Measurements from ENCODE around the gene SEPTIN5. TPM values are rescaled to one million over a fixed set of nuclear protein-coding genes. Genes with fewer than 3 reads are reported as not detected.

The SEPTIN5 gene
- total and polyA plus RNA-seq, 2 donors = 10.1 to 22.2 TPM

DNA sequence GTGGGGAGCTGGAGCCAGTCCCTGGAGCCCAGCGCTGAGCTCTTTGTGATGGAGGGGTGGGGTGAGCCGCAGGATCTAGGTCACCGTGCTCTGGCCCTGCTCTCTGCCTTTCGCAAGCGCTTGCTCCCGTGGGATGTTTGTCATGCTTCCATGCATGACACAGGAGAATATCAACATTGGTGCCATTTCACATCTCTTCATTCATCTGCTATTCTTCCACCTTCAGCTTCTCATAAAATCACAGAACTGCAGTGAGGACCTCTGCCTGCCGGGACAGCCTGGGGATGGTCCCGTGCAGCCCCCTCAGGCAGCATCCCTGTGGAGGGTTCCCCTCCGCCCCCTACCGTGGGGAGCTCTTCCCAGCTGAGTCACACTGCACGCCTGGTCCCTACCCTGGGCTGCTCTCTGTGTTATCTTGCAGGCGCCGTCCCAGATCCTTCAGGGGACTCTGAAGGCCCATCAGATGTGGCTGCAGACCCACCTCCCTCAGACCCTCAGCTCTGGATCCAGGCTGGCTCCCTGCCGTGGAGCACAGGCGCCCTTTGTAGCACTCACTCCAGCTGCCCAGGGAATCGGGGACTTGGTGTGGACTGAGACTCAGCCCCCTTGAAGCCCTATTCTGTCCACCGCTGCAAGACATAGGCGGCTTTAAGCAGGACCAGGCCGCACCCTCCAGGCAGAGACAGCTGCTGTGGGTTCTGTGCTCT, 5.1 kb upstream of the SEPTIN5 start:
- 89% methylated on average over 19 of the region's 19 CpGs for WGBS
- no peak for DNase-seq (ENCODE audit: low read depth in 6 of 9, low spot score in 9 of 9)

DNA sequence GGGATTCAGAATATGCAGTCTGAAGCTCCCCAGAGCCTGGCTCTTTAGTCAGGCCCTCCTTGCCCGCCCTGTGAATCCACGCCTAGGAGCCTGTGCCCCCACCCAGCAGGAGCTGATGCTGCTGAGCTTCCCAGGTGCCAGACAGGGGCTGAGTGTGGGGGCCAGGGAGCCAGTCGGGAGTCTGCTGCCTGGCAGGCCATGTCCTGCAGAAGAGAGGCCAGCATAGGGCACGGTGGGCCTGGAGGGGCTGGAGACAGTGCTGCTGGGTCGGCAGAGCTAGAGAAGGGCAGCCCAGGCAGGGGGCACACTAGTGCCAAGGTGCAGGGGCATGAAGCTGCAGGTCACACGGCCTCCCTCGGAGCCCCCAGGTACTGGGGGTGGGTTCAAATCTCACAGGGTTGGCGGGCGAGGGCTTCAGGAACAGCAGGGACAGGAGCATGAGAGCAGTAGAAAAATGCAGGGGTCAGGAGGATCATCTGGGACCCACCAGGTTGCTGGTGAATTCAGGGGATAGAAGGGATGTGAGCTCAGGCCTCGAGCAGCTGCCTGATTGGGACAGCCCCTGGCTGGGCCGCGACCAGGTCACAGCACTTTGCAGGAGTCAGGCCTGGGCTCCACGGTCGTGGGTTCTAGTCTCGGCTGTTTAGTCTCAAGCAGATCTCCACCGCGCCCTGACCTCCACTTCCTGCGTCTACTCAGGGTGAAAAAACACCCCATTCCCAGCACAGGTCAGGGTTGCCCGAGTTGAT, 4.1 kb upstream of the SEPTIN5 start:
- DNase-seq (ENCODE audit: low read depth in 6 of 9, low spot score in 9 of 9) = no peak
- H3K4me3 ChIP-seq (ENCODE audit: low read length in 2 of 2) = no peak overlapping the region
- no peaks in the 10 kb centered on the region for H3K36me3 ChIP-seq (ENCODE audit: control insufficient read depth in 2 of 2, insufficient read depth in 2 of 2, low read length in 1 of 2)
- WGBS = 93% methylated on average over 19 of the region's 19 CpGs
- peaks cover 27 to 76% of the 10 kb centered on the region in 2 donors for H3K27me3 ChIP-seq (ENCODE audit: control insufficient read depth in 2 of 2, insufficient read depth in 1 of 2, low read length in 1 of 2)
- H3K9me3 ChIP-seq (ENCODE audit: control insufficient read depth in 2 of 2, insufficient read depth in 1 of 2, low read length in 1 of 2) = no peaks in the 10 kb centered on the region
- H3K27ac ChIP-seq (ENCODE audit: low read depth in 1 of 2, low read length in 1 of 2) = no peak overlapping the region
- H3K4me1 ChIP-seq (ENCODE audit: control insufficient read depth in 2 of 2, insufficient read depth in 2 of 2, low read length in 2 of 2) = peaks cover 0 to 5% of the 10 kb centered on the region in 2 donors

More for the DNA sequence above, 5.1 kb upstream of the SEPTIN5 start:
- Histone ChIP-seq H3K4me3 (ENCODE audit: low read length in 2 of 2) (no peak overlapping the region), H3K27ac (ENCODE audit: low read depth in 1 of 2, low read length in 1 of 2) (no peak overlapping the region), H3K36me3 (ENCODE audit: control insufficient read depth in 2 of 2, insufficient read depth in 2 of 2, low read length in 1 of 2) (no peaks in the 10 kb centered on the region), H3K27me3 (ENCODE audit: control insufficient read depth in 2 of 2, insufficient read depth in 1 of 2, low read length in 1 of 2) (peaks cover 19 to 71% of the 10 kb centered on the region in 2 donors), H3K4me1 (ENCODE audit: control insufficient read depth in 2 of 2, insufficient read depth in 2 of 2, low read length in 2 of 2) (no peaks in the 10 kb centered on the region), H3K9me3 (ENCODE audit: control insufficient read depth in 2 of 2, insufficient read depth in 1 of 2, low read length in 1 of 2) (no peaks in the 10 kb centered on the region)

DNA sequence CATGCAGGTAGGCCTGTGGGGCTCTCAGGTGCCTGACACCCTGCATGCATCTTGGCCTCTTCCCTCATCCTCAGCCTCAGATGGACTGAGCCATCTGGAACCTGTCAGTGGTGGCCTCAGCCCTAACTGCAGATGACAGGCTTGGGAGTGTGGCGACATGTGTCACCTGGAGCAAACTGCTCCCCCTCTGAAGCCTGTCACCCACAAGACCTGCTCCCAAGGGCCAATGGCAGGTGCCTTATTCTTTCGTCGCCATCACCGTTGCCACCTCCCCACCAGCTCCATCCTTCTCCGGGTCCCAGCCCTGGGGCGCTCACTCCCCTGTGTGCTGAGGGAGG, 3.6 kb upstream of the SEPTIN5 start:
- Histone ChIP-seq H3K4me1 (ENCODE audit: control insufficient read depth in 2 of 2, insufficient read depth in 2 of 2, low read length in 2 of 2) (peaks cover 0 to 5% of the 10 kb centered on the region in 2 donors), H3K27ac (ENCODE audit: low read depth in 1 of 2, low read length in 1 of 2) (no peak overlapping the region), H3K27me3 (ENCODE audit: control insufficient read depth in 2 of 2, insufficient read depth in 1 of 2, low read length in 1 of 2) (peaks cover 32 to 76% of the 10 kb centered on the region in 2 donors), H3K36me3 (ENCODE audit: control insufficient read depth in 2 of 2, insufficient read depth in 2 of 2, low read length in 1 of 2) (no peaks in the 10 kb centered on the region), H3K9me3 (ENCODE audit: control insufficient read depth in 2 of 2, insufficient read depth in 1 of 2, low read length in 1 of 2) (no peaks in the 10 kb centered on the region), H3K4me3 (ENCODE audit: low read length in 2 of 2) (no peak overlapping the region)
- DNase-seq (ENCODE audit: low read depth in 6 of 9, low spot score in 9 of 9) = no peak
- WGBS = 98% methylated on average over 6 of the region's 6 CpGs

DNA sequence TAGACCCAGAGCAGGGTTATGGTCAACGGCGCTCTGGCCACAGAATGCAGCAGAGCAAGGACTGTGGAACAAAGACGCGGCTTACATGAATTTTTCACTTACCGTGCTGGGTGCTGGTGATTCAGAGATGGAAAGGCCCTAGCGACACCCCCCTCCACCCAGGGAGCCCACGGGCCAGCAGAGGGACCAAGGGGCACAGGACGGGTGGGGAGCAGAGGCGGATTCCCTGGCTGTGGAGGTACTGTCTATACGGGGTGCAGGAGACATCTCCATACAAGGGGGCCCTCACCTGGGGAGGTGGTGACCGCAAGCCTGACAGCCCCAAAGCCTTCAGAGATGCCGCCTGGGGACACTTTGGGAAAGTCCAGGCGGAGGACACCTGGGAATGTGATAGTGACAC, 1.1 kb upstream of the SEPTIN5 start:
- H3K4me1 ChIP-seq (ENCODE audit: control insufficient read depth in 2 of 2, insufficient read depth in 2 of 2, low read length in 2 of 2) = peaks cover 3 to 10% of the 10 kb centered on the region in 2 donors
- no peaks in the 10 kb centered on the region for H3K36me3 ChIP-seq (ENCODE audit: control insufficient read depth in 2 of 2, insufficient read depth in 2 of 2, low read length in 1 of 2)
- H3K4me3 ChIP-seq (ENCODE audit: low read length in 2 of 2) = no peak overlapping the region
- H3K27ac ChIP-seq (ENCODE audit: low read depth in 1 of 2, low read length in 1 of 2) = no peak overlapping the region
- H3K9me3 ChIP-seq (ENCODE audit: control insufficient read depth in 2 of 2, insufficient read depth in 1 of 2, low read length in 1 of 2) = peaks cover 0 to 6% of the 10 kb centered on the region in 2 donors
- H3K27me3 ChIP-seq (ENCODE audit: control insufficient read depth in 2 of 2, insufficient read depth in 1 of 2, low read length in 1 of 2) = peaks cover 53 to 90% of the 10 kb centered on the region in 2 donors
- no peak for DNase-seq (ENCODE audit: low read depth in 6 of 9, low spot score in 9 of 9)
- WGBS = 96% methylated on average over 13 of the region's 13 CpGs

GRCh38 chr22:19713650-19714311, 522 bp upstream of the SEPTIN5 start:
- Histone ChIP-seq H3K4me1 (ENCODE audit: control insufficient read depth in 2 of 2, insufficient read depth in 2 of 2, low read length in 2 of 2) (peaks cover 4 to 12% of the 10 kb centered on the region in 2 donors), H3K27me3 (ENCODE audit: control insufficient read depth in 2 of 2, insufficient read depth in 1 of 2, low read length in 1 of 2) (peaks cover 57 to 90% of the 10 kb centered on the region in 2 donors), H3K27ac (ENCODE audit: low read depth in 1 of 2, low read length in 1 of 2) (no peak overlapping the region), H3K36me3 (ENCODE audit: control insufficient read depth in 2 of 2, insufficient read depth in 2 of 2, low read length in 1 of 2) (no peaks in the 10 kb centered on the region), H3K9me3 (ENCODE audit: control insufficient read depth in 2 of 2, insufficient read depth in 1 of 2, low read length in 1 of 2) (peaks cover 0 to 6% of the 10 kb centered on the region in 2 donors), H3K4me3 (ENCODE audit: low read length in 2 of 2) (peak overlapping the region in 1 of 2 donors; percentile 43)
- WGBS = 46% methylated on average over 38 of the region's 38 CpGs
- DNase-seq (ENCODE audit: low read depth in 6 of 9, low spot score in 9 of 9) = no peak

DNA sequence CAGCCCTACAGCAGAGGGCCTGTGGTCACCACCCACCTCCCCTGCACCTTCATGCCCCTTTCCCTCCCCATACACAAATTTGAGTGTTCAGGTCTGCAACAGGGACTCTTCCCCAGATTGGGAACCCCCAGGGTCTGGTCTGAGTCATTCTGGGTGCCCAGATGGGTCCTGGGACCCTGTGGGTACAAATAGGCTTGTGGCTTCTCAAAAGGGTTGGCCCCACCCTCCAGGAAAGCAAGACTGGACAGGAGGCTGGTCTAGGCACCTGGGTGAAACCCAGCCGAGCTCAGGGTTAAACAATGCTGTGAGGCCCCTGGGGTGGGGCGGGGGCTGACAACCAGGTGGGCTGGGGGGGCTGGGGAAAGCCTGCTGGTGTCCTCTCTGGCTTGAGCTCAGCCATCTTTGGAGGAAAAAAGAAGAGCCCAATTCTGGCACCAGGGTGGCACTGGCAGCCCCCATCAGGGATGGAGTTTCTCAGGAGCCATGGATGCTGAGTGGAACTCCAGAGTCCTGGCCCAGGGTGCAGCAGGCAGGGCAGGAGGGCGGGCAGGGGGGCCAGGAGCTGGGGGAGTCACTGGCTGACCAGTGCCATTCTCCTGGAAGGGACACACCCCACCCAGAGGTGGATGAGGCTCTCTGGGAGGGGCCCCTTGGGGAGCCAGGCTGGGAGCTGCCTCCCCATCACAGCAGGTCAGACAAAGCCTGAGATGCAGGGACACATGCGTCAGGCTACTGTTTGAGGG, 1.1 kb downstream of the SEPTIN5 start:
- Histone ChIP-seq H3K27me3 (ENCODE audit: control insufficient read depth in 2 of 2, insufficient read depth in 1 of 2, low read length in 1 of 2) (peaks cover 71 to 92% of the 10 kb centered on the region in 2 donors), H3K9me3 (ENCODE audit: control insufficient read depth in 2 of 2, insufficient read depth in 1 of 2, low read length in 1 of 2) (peaks cover 0 to 6% of the 10 kb centered on the region in 2 donors), H3K4me1 (ENCODE audit: control insufficient read depth in 2 of 2, insufficient read depth in 2 of 2, low read length in 2 of 2) (peaks cover 11 to 17% of the 10 kb centered on the region in 2 donors), H3K4me3 (ENCODE audit: low read length in 2 of 2) (peak overlapping the region in 1 of 2 donors; percentile 23), H3K36me3 (ENCODE audit: control insufficient read depth in 2 of 2, insufficient read depth in 2 of 2, low read length in 1 of 2) (no peaks in the 10 kb centered on the region), H3K27ac (ENCODE audit: low read depth in 1 of 2, low read length in 1 of 2) (no peak overlapping the region)
- WGBS = 83% methylated on average over 4 of the region's 4 CpGs
- DNase-seq (ENCODE audit: low read depth in 6 of 9, low spot score in 9 of 9) = no peak

DNA sequence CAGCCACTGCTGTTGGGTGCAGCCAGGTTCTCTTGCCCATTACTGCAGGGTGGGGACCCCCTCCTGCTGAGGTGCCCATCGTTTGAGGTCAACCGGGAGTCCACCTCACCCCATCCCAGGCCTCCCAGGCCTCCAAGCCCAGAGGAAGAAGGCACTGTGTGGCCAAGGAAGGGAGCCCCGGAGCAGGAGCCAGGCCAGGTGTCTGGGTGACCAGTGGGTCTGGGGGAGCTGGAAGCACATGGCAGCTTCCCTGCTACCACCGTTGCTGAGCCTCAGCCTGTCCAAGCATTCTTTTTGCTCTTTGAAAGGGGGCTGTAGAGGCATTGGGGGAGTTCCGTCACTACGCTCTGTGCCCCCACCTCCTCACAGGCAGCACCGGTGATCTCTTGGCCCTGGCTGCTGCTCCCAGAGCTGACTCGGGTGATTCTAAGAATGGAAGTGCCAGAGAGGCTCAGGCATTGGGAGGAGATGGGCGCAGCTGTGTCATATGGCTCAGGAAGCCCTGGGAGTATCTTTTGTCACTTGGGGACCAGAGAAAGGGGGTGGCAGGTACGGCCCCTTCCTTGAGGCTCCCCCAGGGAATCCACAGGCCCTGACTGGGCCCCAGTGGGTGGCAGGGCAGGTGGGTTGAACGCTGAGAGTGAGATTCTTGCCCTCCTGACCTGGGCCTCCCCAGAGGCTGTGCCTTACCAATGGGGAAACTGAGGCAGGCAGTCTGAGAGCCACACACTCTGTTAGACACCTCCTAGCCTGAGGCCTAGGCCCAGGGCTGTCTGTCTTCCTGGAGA, 1.9 kb downstream of the SEPTIN5 start:
- peaks cover 71 to 92% of the 10 kb centered on the region in 2 donors for H3K27me3 ChIP-seq (ENCODE audit: control insufficient read depth in 2 of 2, insufficient read depth in 1 of 2, low read length in 1 of 2)

DNA sequence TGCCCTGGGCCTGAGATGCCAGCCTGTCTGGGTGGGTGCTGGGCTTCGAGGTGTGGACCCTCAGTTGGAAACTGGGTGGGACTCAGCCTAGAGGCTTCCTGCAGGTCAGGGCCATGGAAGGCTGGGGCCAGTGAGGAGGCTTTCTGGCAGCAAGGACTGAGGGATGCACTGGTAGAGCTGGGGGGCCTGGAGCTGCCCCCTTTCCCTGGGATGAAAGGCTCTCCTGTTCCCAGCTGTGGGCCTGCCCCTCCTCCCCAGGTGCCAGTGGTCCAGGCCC, 2.5 kb downstream of the SEPTIN5 start:
- Histone ChIP-seq H3K27ac (ENCODE audit: low read depth in 1 of 2, low read length in 1 of 2) (no peak overlapping the region), H3K4me3 (ENCODE audit: low read length in 2 of 2) (no peak overlapping the region), H3K9me3 (ENCODE audit: control insufficient read depth in 2 of 2, insufficient read depth in 1 of 2, low read length in 1 of 2) (peaks cover 0 to 13% of the 10 kb centered on the region in 2 donors), H3K27me3 (ENCODE audit: control insufficient read depth in 2 of 2, insufficient read depth in 1 of 2, low read length in 1 of 2) (peaks cover 70 to 93% of the 10 kb centered on the region in 2 donors), H3K4me1 (ENCODE audit: control insufficient read depth in 2 of 2, insufficient read depth in 2 of 2, low read length in 2 of 2) (peaks cover 11 to 17% of the 10 kb centered on the region in 2 donors), H3K36me3 (ENCODE audit: control insufficient read depth in 2 of 2, insufficient read depth in 2 of 2, low read length in 1 of 2) (no peaks in the 10 kb centered on the region)
- 100% methylated on average over 1 of the region's 1 CpG for WGBS
- DNase-seq (ENCODE audit: low read depth in 6 of 9, low spot score in 9 of 9) = no peak

More for the DNA sequence above, 1.9 kb downstream of the SEPTIN5 start:
- Histone ChIP-seq H3K4me1 (ENCODE audit: control insufficient read depth in 2 of 2, insufficient read depth in 2 of 2, low read length in 2 of 2) (peaks cover 11 to 17% of the 10 kb centered on the region in 2 donors), H3K9me3 (ENCODE audit: control insufficient read depth in 2 of 2, insufficient read depth in 1 of 2, low read length in 1 of 2) (peaks cover 0 to 13% of the 10 kb centered on the region in 2 donors), H3K27ac (ENCODE audit: low read depth in 1 of 2, low read length in 1 of 2) (no peak overlapping the region), H3K36me3 (ENCODE audit: control insufficient read depth in 2 of 2, insufficient read depth in 2 of 2, low read length in 1 of 2) (no peaks in the 10 kb centered on the region), H3K4me3 (ENCODE audit: low read length in 2 of 2) (no peak overlapping the region)
- DNase-seq (ENCODE audit: low read depth in 6 of 9, low spot score in 9 of 9) = no peak
- 94% methylated on average over 11 of the region's 11 CpGs for WGBS

Measured in thymus (tissue), 11 donors.